IPS-18a (cell line): ENCODE results near the gene RET.

Source experiments
- H3K27ac ChIP-seq: one replicate; pipeline ENCODE4 v1.5.1; 2013; ENCODE audit warnings: low read length
- H3K27me3 ChIP-seq: one replicate; pipeline ENCODE4 v1.6.1; 2013; ENCODE audit warnings: mild to moderate bottlenecking, low read length; ENCODE audit not compliant: control insufficient read depth, insufficient read depth
- H3K36me3 ChIP-seq: one replicate; pipeline ENCODE4 v1.6.1; 2013; ENCODE audit warnings: low read depth, low read length; ENCODE audit not compliant: control insufficient read depth
- H3K4me1 ChIP-seq: one replicate; pipeline ENCODE4 v1.6.1; 2013; ENCODE audit warnings: low read depth, low read length; ENCODE audit not compliant: control insufficient read depth
- H3K4me3 ChIP-seq: one replicate; pipeline ENCODE4 v1.5.1; 2013; ENCODE audit warnings: low read length
- H3K9ac ChIP-seq: one replicate; pipeline ENCODE4 v1.6.1; 2013; ENCODE audit warnings: mild to moderate bottlenecking, low read length, moderate library complexity
- H3K9me3 ChIP-seq: one replicate; pipeline ENCODE4 v1.6.1; 2013; ENCODE audit warnings: low read depth, low read length; ENCODE audit not compliant: control insufficient read depth

Gene RET

DNA sequence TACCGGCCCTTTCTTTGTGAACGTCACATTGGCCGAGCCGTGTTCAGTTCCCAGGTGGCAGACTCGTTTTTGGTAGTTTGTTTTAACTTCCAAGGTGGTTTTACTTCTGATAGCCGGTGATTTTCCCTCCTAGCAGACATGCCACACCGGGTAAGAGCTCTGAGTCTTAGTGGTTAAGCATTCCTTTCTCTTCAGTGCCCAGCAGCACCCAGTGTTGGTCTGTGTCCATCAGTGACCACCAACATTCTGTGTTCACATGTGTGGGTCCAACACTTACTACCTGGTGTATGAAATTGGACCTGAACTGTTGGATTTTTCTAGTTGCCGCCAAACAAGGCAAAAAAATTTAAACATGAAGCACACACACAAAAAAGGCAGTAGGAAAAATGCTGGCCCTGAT, 51.5 kb downstream of the RET start:
- H3K4me3 ChIP-seq = no peak overlapping the region
- no peaks in the 10 kb centered on the region for H3K36me3 ChIP-seq
- no peaks in the 10 kb centered on the region for H3K9me3 ChIP-seq
- no peaks in the 10 kb centered on the region for H3K27me3 ChIP-seq
- no peak overlapping the region for H3K27ac ChIP-seq
- no peaks in the 10 kb centered on the region for H3K4me1 ChIP-seq
- no peak overlapping the region for H3K9ac ChIP-seq

DNA sequence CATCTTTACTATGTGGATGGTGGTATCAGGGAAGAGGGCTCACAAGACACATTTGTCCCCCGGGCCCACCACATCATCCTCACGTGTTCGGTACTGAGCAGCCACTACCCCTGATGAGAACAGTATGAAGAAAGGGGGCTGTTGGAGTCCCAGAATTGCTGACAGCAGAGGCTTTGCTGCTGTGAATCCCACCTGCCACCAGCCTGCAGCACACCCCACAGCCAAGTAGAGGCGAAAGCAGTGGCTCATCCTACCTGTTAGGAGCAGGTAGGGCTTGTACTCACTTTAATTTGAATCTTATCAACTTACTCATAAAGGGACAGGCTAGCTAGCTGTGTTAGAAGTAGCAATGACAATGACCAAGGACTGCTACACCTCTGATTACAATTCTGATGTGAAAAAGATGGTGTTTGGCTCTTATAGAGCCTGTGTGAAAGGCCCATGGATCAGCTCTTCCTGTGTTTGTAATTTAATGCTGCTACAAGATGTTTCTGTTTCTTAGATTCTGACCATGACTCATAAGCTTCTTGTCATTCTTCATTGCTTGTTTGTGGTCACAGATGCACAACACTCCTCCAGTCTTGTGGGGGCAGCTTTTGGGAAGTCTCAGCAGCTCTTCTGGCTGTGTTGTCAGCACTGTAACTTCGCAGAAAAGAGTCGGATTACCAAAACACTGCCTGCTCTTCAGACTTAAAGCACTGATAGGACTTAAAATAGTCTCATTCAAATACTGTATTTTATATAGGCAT, 52.3 kb downstream of the RET start:
- no peaks in the 10 kb centered on the region for H3K4me1 ChIP-seq
- no peaks in the 10 kb centered on the region for H3K36me3 ChIP-seq
- H3K27ac ChIP-seq = no peak overlapping the region
- H3K4me3 ChIP-seq = no peak overlapping the region
- H3K9ac ChIP-seq = no peak overlapping the region
- no peaks in the 10 kb centered on the region for H3K27me3 ChIP-seq
- H3K9me3 ChIP-seq = no peaks in the 10 kb centered on the region

DNA sequence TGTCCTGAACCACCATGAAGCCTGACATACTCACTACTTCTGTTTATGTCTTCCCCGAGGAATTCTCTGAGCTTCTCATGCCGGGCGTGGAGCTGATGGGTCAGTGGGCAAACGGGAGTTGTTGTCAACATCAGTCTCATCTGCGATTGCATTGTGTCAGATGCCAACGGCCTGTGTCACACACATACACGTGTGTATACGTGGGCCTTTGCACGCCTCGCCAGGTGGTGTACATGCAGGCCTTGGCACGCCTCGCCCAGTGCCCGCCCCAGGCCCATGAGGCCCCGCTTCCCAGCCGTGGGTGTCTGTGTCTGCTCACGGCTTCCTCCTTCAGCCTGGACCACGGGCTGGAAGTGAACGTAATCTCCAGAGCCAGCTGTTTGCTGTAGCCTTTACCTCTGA, 53.9 kb downstream of the RET start:
- H3K9ac ChIP-seq = no peak overlapping the region
- H3K36me3 ChIP-seq = no peaks in the 10 kb centered on the region
- H3K4me1 ChIP-seq = no peaks in the 10 kb centered on the region
- no peaks in the 10 kb centered on the region for H3K9me3 ChIP-seq
- H3K27me3 ChIP-seq = no peaks in the 10 kb centered on the region
- H3K27ac ChIP-seq = no peak overlapping the region
- H3K4me3 ChIP-seq = no peak overlapping the region

DNA sequence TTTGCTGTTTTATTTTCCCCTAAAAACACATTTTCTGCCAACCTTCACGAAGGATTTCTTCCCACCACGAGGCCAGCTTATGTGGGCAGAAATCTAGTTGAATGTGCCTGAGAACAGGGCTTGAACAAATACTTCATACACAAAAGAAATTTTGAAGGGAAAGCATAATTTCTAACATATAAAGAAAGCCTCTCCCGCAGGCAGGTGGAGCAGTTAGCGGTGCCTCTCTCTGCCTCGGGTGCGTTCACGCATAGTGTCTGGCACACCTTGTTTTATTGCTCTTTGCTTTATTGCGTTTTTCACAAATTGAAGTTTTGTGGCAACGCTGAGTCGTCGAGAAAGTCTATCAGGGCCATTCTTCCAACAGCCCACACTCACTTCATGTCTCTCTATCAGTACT, 54.4 kb downstream of the RET start:
- no peaks in the 10 kb centered on the region for H3K9me3 ChIP-seq
- H3K4me1 ChIP-seq = no peaks in the 10 kb centered on the region
- no peaks in the 10 kb centered on the region for H3K36me3 ChIP-seq
- H3K27me3 ChIP-seq = no peaks in the 10 kb centered on the region
- no peak overlapping the region for H3K4me3 ChIP-seq
- H3K27ac ChIP-seq = no peak overlapping the region
- H3K9ac ChIP-seq = no peak overlapping the region

DNA sequence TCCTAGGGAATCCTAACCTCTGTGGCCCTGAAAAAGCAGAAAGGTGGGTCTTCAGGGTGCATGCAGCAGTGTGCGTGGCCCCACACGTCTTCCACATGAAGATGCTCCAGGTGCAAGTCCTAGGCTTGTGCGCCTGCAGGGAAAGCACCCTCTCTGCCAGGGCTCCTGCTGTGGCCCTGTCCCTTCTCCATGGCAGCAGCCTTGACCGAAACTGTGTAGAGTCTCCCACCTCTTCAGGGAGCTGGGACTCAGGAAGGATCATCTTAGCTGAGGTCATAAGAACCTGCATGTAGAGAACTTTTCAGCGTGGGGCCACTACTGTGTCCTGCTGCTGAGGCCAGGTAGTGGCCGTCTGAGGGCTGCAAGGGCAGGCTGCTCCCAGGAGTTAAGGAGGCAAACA, 55.0 kb downstream of the RET start:
- Histone ChIP-seq H3K4me3 (no peak overlapping the region), H3K4me1 (no peaks in the 10 kb centered on the region), H3K27me3 (peaks cover 3% of the 10 kb centered on the region), H3K36me3 (no peaks in the 10 kb centered on the region), H3K27ac (no peak overlapping the region), H3K9me3 (no peaks in the 10 kb centered on the region), H3K9ac (no peak overlapping the region)

DNA sequence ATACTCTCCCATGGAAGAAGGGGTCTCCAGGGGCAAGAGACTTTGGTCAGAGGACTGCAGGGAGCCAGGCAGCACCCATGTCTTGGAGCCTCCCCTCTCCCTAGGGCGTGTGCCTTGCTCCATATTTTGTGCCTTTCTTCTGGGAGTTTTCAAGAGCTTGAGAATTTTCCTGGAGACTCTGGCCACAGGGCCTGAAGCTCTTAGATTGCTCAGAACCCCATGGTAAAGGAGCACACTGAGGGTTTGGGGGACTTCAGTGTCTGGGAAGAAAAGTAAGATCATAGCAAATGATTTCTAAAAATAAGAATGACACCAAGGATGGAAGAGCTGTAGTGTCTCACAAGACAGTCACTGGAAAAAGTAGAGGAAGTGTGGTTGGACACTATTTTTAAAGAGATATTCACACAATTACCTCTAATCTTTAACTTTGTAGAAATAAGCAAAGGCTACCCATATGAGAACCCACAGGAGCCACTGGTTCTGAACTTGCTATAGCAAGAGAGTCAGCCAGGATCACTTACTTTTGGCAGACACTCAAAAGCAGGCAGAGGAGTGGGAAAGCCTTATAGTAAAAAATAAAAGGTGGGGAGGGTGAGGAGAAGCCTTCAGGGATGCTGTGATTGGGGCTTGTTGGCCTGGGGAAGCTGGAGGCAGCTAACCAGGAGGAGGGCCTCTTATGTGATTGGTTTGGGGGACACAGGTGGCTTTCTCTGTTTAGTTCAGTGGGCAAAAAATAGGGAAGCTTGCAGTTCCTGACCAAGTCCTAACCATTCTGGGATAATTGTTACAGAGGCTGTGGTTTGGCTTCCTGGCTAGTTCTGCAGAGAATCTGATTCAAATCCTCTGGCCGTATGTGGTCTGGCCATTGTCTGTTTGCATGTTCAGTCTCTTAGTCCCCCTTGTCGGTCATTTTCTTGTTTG, 56.3 kb downstream of the RET start:
- Histone ChIP-seq H3K4me3 (no peak overlapping the region), H3K9me3 (no peaks in the 10 kb centered on the region), H3K36me3 (no peaks in the 10 kb centered on the region), H3K27ac (no peak overlapping the region), H3K27me3 (peaks cover 9% of the 10 kb centered on the region), H3K4me1 (no peaks in the 10 kb centered on the region), H3K9ac (no peak overlapping the region)

DNA sequence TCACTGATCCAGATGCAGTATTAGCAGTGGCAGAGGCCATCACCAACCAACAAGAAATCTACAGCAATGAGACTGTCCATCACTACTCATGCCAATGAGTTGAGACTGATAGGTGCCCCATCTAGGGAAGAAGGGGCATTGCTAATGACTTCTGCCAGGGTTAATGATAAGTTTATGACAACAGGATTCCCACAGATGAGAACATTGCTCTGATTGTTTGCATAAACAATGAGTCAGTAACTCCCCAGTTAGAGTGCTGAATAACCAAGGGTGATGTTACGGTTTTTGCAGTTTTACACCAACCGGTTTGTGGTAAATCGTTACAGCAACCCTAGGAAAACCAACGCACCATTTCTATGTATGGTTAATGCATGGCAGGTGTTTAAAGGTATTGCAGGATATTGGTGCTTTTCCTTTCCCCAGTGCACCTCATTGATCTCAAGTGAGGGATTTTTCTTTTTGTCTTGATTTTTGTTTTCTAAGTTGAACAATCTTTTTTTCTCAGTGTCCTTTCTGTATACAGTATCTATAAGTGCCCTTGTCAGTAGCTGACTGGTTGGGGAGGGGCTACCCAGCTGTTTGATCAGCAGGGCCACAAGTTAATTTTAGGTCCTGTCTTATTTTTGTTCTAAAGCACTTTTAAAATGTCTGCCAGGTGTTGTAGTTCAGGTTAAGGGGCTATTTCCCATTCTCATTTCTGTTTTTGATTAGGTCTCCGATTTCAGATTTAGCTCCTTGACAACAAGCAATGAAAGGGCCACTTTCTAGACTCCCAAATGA, 57.4 kb downstream of the RET start:
- Histone ChIP-seq H3K4me1 (no peaks in the 10 kb centered on the region), H3K9ac (no peak overlapping the region), H3K27ac (no peak overlapping the region), H3K36me3 (no peaks in the 10 kb centered on the region), H3K27me3 (peaks cover 16% of the 10 kb centered on the region), H3K4me3 (no peak overlapping the region), H3K9me3 (no peaks in the 10 kb centered on the region)

DNA sequence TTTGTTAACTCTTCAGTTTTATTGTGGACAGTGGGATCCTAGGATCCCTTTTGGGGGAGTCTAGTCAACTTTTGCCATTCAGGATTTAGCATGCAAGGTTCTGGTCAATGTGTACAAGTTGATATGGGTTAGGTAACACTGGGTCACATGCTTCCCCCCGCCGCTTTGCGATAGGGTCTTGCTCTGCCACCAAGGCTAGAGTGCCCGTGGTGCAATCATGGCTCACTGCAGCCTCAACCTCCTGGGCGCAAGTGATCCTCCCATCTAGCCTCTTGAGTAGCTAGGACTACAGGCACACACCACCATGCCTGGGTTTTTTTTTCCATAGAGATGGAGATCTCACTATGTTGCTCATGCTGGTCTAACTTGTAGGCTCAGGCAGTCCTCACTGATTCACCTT, 58.2 kb downstream of the RET start:
- no peaks in the 10 kb centered on the region for H3K9me3 ChIP-seq
- H3K4me3 ChIP-seq = no peak overlapping the region
- H3K27ac ChIP-seq = no peak overlapping the region
- no peak overlapping the region for H3K9ac ChIP-seq
- H3K27me3 ChIP-seq = peaks cover 23% of the 10 kb centered on the region
- H3K36me3 ChIP-seq = no peaks in the 10 kb centered on the region
- no peaks in the 10 kb centered on the region for H3K4me1 ChIP-seq

DNA sequence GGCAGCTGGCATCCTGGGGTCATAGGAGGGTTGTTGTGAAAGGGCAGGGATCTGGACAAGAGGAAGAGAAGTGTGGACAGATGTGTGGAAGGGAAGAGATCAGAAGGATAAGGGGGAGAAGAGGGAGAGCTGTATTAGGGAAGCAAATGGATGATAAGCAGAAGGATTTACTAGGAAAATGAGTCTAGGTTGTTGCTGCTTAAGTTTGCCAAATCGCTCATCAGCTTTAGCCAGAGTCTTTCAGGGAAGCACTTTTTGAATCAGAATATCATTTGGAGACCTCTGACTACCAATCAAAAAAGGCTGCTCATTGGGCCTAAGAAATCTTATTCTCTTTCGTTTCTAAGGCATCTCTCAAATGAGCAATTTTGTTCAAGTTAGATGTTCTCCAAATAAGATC, 58.8 kb downstream of the RET start:
- Histone ChIP-seq H3K9ac (no peak overlapping the region), H3K36me3 (no peaks in the 10 kb centered on the region), H3K27ac (no peak overlapping the region), H3K4me3 (no peak overlapping the region), H3K27me3 (peaks cover 23% of the 10 kb centered on the region), H3K4me1 (no peaks in the 10 kb centered on the region), H3K9me3 (no peaks in the 10 kb centered on the region)

DNA sequence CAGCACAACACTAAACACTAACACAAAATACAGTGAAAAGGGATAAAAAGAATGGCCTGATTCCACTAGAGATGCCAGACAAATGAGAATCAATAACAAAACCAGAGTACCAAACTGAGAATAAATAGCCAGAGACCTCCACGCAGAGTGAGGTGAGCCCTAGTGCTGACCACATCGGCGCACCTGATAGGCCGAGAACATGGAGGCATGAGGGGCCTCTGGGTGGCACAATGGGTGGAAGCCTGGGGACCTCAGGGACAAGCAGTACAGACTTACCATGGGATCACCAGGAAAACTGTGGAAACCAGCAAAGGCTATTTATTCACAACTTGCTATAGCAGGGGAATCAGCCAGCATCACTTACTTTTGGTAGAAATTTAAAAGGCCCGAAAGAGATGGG, 59.6 kb downstream of the RET start:
- Histone ChIP-seq H3K4me3 (no peak overlapping the region), H3K27ac (no peak overlapping the region), H3K27me3 (peaks cover 23% of the 10 kb centered on the region), H3K4me1 (no peaks in the 10 kb centered on the region), H3K36me3 (no peaks in the 10 kb centered on the region), H3K9me3 (no peaks in the 10 kb centered on the region), H3K9ac (no peak overlapping the region)

DNA sequence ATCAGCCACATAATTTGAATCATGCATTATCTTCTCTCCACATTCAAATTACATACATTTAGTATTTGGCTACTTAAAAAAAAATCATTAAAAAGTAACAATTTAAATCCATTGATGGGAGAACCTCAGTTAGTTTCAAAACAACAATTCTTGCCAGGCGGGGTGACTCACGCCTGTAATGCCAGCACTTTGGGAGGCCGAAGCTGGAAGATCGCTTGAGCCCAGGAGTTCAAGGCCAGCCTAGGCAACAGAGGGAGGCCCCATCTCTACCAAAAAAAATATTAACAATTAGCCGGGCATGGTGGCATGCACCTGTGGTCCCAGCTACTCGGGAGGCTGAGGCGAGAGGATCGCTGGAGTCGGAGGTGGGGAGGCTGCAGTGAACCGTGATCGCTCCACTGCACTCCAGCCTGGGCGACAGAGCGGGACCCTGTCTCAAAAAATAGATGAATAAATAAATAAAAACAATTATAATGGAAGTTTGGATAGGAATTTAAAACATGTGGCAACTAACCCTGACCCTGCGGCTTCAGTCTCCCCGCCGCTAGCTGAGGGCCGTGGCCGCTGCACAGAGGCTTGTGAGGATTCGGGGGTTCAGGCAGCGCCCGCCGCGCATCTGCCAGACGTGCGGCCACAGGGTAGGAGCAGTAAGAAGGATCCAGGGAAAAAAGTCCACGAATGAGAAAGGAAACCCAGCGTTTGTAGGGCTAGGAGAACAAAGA, 60.3 kb downstream of the RET start:
- Histone ChIP-seq H3K9ac (peak overlapping the region; percentile 49), H3K4me1 (no peaks in the 10 kb centered on the region), H3K9me3 (no peaks in the 10 kb centered on the region), H3K36me3 (no peaks in the 10 kb centered on the region), H3K27me3 (peaks cover 23% of the 10 kb centered on the region), H3K27ac (no peak overlapping the region), H3K4me3 (peak overlapping the region; percentile 87)
